Measurements from ENCODE around the gene IRF6.

IRF6 gene

GRCh38 chr1:209790286-209791193 is 15.4 kb downstream of the IRF6 start:
- DNase-seq (ENCODE audit: low read depth in 2 of 2), result no peak

DNA sequence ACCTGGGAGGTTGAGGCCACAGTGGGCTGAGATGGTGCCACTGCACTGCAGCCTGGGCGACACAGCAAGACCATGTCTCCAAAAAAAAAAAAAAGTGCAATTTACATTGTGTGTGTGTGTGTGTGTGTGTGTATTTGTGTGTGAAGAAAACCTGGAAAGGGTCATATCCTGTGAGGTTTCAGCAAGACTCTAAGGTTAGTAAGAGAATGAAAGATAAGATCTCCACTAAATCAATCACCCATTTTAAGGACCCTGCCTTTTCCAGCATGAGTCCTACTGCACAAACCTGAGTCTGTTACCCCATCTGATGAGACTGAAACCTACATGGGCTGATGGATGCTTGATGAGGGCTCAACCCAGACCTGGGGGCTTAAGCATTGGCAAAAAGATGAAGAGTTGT is 16.7 kb downstream of the IRF6 start:
- DNase-seq (ENCODE audit: low read depth in 2 of 2), result no peak

DNA sequence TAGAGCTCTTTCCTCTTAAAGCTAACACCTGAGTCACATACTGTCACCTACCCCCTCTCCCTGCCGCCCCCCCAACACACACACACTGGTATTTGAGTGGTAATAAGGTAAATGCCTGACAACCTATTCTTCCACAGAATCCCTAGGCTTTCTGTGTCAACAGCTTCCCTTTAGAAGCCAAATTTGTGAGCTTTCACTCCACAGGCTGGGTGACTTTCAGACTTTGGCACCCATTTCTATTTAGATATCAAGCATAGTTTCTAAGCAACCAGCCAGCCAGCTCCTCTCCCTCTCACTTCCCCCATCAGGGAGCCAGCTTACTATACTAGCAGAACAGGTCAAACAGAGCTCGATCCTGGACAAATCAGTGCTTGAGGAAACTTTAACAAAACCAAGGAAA is 18.4 kb downstream of the IRF6 start:
- DNase-seq (ENCODE audit: low read depth in 2 of 2), result no peak

GRCh38 chr1:209786146-209786545 is 19.8 kb downstream of the IRF6 start:
- no peak for DNase-seq (ENCODE audit: low read depth in 2 of 2)

- no peak for DNase-seq (ENCODE audit: low read depth in 2 of 2)
Measured at GRCh38 chr1:209785592-209785991, 20.4 kb downstream of the IRF6 start.

GRCh38 chr1:209784265-209785169 is 21.4 kb downstream of the IRF6 start, which contains the start of gene C1orf74:
C1orf74 (minus strand) TSS chr1:209784559; CDS start chr1:209783634, 925 bp downstream.
- peak; percentile 98 to 99 for DNase-seq (ENCODE audit: low read depth in 2 of 2)

- no peak for DNase-seq (ENCODE audit: low read depth in 2 of 2)
Measured at GRCh38 chr1:209783386-209783785, 22.6 kb downstream of the IRF6 start.

GRCh38 chr1:209780268-209780667 is 25.7 kb downstream of the IRF6 start:
- no peak for DNase-seq (ENCODE audit: low read depth in 2 of 2)

DNA sequence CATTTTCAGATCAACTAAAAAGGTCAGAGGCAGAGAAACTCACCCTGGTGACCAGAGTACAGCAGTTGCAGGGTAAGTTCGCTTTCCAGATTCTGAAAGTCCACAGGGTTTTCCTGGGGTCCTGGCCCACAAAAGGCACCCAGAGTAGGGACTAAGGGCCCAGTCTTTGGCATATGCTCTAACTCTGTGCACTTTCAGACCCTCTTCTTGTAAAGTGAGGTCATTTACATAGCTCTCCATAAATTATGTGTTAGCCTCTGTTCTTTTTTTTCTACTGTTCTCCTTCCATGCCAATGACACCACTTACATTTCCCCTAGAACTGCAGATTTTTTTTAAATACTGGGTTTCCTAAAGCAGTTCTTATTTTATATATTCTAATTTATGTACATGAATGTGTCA is 27.8 kb downstream of the IRF6 start:
- DNase-seq (ENCODE audit: low read depth in 2 of 2), result no peak

GRCh38 chr1:209777587-209777986 is 28.4 kb downstream of the IRF6 start:
- DNase-seq (ENCODE audit: low read depth in 2 of 2), result no peak

- no peak for DNase-seq (ENCODE audit: low read depth in 2 of 2)
Measured at GRCh38 chr1:209775678-209776077, 30.3 kb downstream of the IRF6 start.

DNA sequence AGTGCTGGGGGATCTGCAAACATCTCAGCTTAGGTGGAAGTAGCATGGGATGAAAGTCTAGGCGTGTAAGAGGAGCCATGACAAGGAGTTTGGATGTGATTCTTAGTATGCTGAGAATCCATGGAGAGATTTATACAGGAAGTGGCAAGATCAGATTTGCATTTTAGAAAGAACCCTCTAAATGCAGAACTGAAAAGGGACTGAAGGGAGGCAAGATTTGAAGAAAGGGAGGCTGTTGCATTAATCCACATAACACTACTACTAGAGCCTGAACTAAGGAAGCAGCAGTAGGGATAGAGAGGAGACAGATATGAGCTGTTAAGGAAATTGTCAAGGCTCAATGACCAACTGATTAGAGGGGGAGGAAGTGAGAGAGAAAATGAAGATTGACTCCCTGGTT is 31.4 kb downstream of the IRF6 start:
- no peak for DNase-seq (ENCODE audit: low read depth in 2 of 2)

DNA sequence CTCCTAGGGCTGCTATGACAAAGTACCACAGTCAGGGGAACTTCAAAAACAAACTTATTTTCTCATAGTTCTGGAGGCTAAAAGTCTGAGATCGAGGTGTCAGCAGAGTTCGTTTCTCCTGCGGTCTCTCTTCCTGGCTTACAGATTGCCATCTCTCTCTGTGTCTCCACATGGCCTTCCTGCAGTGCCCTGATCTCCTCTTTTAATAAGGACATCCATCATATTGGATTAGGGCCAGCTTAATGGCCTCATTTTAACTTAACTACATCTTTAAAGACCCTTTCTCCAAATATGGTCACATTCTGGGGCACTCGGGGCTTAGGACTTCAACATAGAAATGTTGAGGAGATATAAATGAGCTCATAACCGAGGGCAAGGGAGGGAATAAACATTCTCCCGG is 33.8 kb downstream of the IRF6 start:
- DNase-seq (ENCODE audit: low read depth in 2 of 2), result no peak

DNA sequence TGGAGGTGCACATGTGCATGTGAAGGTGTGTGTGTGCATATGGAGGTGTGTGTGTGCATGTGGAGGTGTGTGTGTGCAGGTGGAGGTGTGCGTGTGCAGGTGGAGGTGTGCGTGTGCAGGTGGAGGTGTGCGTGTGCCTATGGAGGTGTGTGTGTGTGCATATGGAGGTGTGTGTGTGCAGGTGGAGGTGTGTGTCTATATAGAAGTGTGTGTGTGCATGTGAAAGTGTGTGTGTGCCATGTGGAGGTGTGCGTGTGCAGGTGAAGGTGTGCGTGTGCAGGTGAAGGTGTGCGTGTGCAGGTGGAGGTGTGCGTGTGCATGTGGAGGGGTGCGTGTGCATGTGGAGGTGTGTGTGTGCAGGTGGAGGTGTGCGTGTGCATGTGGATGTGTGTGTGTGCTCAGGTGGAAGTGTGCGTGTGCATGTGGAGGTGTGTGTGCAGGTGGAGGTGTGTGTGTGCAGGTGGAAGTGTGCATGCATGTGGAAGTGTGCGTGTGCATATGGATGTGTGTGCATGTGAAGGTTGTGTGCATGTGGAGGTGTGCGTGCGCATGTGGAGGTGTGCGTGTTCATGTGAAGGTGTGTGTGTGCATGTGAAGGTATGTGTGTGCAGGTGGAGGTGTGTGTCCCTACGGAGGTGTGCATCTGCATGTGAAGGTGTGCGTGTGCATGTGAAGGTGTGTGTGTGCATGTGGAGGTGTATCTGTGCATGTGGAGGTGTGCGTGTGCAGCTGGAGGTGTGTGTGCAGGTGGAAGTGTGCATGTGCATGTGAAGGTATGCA is 35.1 kb downstream of the IRF6 start:
- no peak for DNase-seq (ENCODE audit: low read depth in 2 of 2)

DNA sequence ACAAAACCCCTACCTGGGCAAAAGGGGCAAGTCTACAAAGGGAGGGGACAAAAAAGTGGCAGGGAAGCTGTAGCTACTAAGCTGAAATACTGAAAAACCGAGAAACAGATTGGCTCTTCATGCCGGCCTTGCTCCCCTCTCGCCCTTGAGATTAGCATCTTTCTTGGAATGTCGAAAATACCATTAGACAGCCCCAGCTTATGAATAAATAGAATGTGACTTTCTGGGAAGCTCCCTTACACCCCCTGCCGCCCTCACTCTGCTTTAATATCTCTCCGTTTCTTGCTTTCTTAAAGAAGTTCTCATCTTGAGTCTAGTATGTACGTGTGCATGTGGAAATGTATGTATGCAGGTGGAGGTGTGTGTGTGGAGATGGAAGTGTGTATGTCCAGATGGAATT is 36.0 kb downstream of the IRF6 start:
- DNase-seq (ENCODE audit: low read depth in 2 of 2), result no peak

DNA sequence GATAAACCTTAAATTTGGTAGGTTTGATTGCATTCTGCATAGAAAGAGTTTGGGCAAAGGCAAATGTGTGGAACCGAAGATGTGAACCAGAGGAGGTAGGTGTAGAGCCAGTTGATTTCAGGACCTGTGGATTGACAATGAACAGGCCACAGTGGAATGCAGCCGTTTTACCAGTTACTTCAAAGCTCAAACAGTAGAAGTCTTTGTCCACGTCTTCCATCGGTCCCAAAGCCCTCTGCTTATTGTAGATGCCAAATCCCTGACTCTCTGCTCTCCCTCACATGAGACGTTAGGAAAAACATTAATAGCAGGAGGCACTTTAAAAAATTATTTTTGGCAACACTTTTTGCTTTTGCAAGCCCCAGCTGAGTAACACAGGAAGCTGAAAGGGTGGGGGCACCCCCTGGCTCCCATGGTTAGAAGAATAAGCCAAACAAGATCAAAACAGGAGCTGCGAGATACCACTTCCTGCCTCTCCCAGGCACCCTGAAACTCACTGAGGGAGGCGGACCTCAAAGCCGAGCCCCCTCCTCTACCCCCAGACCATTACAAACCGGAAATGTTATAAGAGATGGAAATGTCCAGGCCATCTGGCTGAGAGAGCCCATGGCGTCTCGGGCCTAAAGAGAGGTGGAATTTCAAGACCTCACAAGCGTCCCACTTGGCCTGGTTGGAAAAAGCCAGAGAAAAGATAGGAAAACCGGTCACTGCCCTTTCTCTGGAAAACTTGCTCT is 36.6 kb downstream of the IRF6 start:
- peak; percentile 60 to 61 for DNase-seq (ENCODE audit: low read depth in 2 of 2)

- peak; percentile 69 to 71 for DNase-seq (ENCODE audit: low read depth in 2 of 2)
Measured at GRCh38 chr1:209768354-209768774, 37.6 kb downstream of the IRF6 start.

GRCh38 chr1:209767706-209768105 is 38.2 kb downstream of the IRF6 start:
- no peak for DNase-seq (ENCODE audit: low read depth in 2 of 2)

- no peak for DNase-seq (ENCODE audit: low read depth in 2 of 2)
Measured at GRCh38 chr1:209767096-209767495, 38.8 kb downstream of the IRF6 start.

DNA sequence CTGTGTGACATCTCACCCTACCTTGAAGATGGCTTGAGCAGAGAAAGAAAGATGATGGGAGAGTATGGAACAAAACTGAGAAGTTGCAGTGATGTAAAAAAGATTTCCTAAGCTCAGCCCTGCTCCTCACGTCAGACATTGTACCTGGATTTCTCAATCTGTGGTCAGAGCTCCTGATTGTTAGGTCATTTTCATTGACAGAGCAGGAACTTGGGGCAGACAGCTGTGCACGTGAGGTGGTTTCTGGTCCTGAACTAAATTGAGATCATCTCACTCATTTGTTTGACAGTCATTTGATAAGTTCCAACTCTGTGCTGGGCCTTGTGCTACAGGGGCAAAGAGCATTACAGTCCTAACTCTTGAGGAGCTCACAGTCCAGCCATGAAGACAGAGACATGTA is 39.9 kb downstream of the IRF6 start:
- DNase-seq (ENCODE audit: low read depth in 2 of 2), result no peak

DNA sequence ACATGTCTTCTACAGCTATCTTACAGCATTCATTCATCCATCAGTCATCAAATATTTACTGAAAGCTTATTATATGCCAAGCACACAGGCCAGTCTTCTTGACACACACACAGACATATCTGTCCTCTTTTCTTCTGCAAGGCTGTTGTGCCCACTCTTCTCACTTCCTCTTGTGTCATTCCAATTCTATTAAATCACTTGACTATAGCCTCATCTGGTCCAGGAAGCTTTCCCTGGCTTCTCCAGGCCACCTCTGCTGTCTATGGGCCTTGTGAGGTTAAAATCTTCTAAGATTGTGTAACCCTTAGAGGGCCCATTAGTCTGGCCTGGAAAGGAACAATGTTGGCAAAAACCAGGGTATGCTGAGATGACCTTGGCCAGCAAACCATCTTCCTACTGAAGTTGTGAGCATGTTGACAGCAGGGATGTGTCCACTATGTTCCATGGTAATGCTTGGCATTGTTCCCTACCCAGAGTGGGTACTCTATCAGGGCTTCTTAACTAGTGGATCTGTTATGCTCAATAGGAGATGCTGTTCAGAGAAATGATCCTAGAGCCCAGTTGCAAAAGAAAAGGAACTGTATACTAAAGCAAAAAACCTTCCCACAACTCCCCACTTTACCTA is 44.8 kb downstream of the IRF6 start:
- DNase-seq (ENCODE audit: low read depth in 2 of 2), result no peak

All from activated CD4-positive, alpha-beta T cell treated with anti-CD3 and anti-CD28 coated beads for 24 hours (primary cell).